ENCODE results near the gene NPIPA3.
"Not testable (repeated sequence)": the region's sequence is repeated elsewhere in the genome, so short reads cannot be mapped to it uniquely, and the experiment has no call there.

NPIPA3 gene

DNA sequence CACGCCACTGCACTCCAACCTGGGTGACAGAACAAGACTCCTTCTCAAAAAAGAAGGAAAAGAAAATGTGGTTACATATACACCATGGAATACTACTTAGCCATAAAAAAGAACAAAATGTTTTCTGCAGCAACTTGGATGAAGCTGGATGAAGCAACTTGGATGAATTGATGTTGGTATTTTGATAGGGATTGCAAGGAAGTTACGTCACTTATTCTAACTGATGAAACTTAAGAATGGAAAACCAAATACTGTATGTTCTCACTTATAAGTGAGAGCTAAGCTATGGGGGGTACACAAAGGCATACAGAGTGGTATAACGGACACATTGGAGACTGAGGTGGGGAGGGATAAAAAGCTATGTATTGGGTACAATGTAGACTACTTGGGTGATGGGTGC is 26.6 kb upstream of the NPIPA3 start:
- no peak for DNase-seq (ENCODE audit: extremely low spot score)
- ChIA-PET CTCF (no interaction called here), POLR2A (no interaction called here)
- TF ChIP-seq TARDBP (IDR thresholded peaks at IDR 0.05) (no peak), NFRKB (IDR thresholded peaks at IDR 0.05) (no peak), FOXA1 (IDR thresholded peaks at IDR 0.05) (no peak), CTBP1 (IDR thresholded peaks at IDR 0.05; ENCODE audit: borderline replicate concordance) (no peak), ARNT (IDR thresholded peaks at IDR 0.05) (no peak), FOXM1 (IDR thresholded peaks at IDR 0.05; ENCODE audit: borderline replicate concordance) (no peak), LEF1 (IDR thresholded peaks at IDR 0.05; ENCODE audit: borderline replicate concordance) (no peak), ELF4 (IDR thresholded peaks at IDR 0.05) (no peak), SP1 (IDR thresholded peaks at IDR 0.05) (no peak), ZNF384 (IDR thresholded peaks at IDR 0.05) (no peak), BHLHE40 (IDR thresholded peaks at IDR 0.05; ENCODE audit: borderline replicate concordance) (no peak), SUZ12 (IDR thresholded peaks at IDR 0.05) (no peak), HDGF (IDR thresholded peaks at IDR 0.05; ENCODE audit: borderline replicate concordance) (no peak), FOXK2 (IDR thresholded peaks at IDR 0.05) (no peak), L3MBTL2 (conservative IDR thresholded peaks at IDR 0.05) (no peak)
- TF ChIP-seq, protein P1, sequence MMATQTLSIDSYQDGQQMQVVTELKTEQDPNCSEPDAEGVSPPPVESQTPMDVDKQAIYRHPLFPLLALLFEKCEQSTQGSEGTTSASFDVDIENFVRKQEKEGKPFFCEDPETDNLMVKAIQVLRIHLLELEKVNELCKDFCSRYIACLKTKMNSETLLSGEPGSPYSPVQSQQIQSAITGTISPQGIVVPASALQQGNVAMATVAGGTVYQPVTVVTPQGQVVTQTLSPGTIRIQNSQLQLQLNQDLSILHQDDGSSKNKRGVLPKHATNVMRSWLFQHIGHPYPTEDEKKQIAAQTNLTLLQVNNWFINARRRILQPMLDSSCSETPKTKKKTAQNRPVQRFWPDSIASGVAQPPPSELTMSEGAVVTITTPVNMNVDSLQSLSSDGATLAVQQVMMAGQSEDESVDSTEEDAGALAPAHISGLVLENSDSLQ (IDR thresholded peaks at IDR 0.05): no peak

- no peak for DNase-seq (ENCODE audit: extremely low spot score)
- CTCF ChIA-PET: no interaction called here
- POLR2A ChIA-PET: no interaction called here
- TF ChIP-seq, protein P1 (IDR thresholded peaks at IDR 0.05): no peak
- no peak for TF ChIP-seq FOXK2 (IDR thresholded peaks at IDR 0.05)
- TF ChIP-seq TARDBP (IDR thresholded peaks at IDR 0.05): no peak
- no peak for TF ChIP-seq BHLHE40 (IDR thresholded peaks at IDR 0.05; ENCODE audit: borderline replicate concordance)
- TF ChIP-seq CTBP1 (IDR thresholded peaks at IDR 0.05; ENCODE audit: borderline replicate concordance): no peak
- TF ChIP-seq NFRKB (IDR thresholded peaks at IDR 0.05): no peak
- no peak for TF ChIP-seq ARNT (IDR thresholded peaks at IDR 0.05)
- TF ChIP-seq FOXM1 (IDR thresholded peaks at IDR 0.05; ENCODE audit: borderline replicate concordance): no peak
- no peak for TF ChIP-seq HDGF (IDR thresholded peaks at IDR 0.05; ENCODE audit: borderline replicate concordance)
- TF ChIP-seq FOXA1 (IDR thresholded peaks at IDR 0.05): no peak
- TF ChIP-seq SP1 (IDR thresholded peaks at IDR 0.05): no peak
- TF ChIP-seq L3MBTL2 (conservative IDR thresholded peaks at IDR 0.05): no peak
- TF ChIP-seq ELF4 (IDR thresholded peaks at IDR 0.05): no peak
- TF ChIP-seq SUZ12 (IDR thresholded peaks at IDR 0.05): no peak
- no peak for TF ChIP-seq LEF1 (IDR thresholded peaks at IDR 0.05; ENCODE audit: borderline replicate concordance)
Observed at GRCh38 chr16:14677627-14678026, 25.6 kb upstream of the NPIPA3 start.

- ChIA-PET CTCF (no interaction called here), POLR2A (no interaction called here)
- no peak for DNase-seq (ENCODE audit: extremely low spot score)
- TF ChIP-seq SP1 (IDR thresholded peaks at IDR 0.05) (no peak), LEF1 (IDR thresholded peaks at IDR 0.05; ENCODE audit: borderline replicate concordance) (no peak), ZNF384 (IDR thresholded peaks at IDR 0.05) (no peak), ELF4 (IDR thresholded peaks at IDR 0.05) (no peak), BHLHE40 (IDR thresholded peaks at IDR 0.05; ENCODE audit: borderline replicate concordance) (no peak), FOXM1 (IDR thresholded peaks at IDR 0.05; ENCODE audit: borderline replicate concordance) (no peak), SUZ12 (IDR thresholded peaks at IDR 0.05) (no peak), HDGF (IDR thresholded peaks at IDR 0.05; ENCODE audit: borderline replicate concordance) (no peak), FOXK2 (IDR thresholded peaks at IDR 0.05) (no peak), ARNT (IDR thresholded peaks at IDR 0.05) (no peak), TARDBP (IDR thresholded peaks at IDR 0.05) (no peak)
- TF ChIP-seq, protein P1 (IDR thresholded peaks at IDR 0.05): no peak
Observed at GRCh38 chr16:14678748-14679497, 24.3 kb upstream of the NPIPA3 start.

- POLR2A ChIA-PET; DNase-seq (ENCODE audit: extremely low spot score); CTCF ChIA-PET: not testable (repeated sequence)
Observed at GRCh38 chr16:14680396-14680795, 22.8 kb upstream of the NPIPA3 start.

- ChIA-PET POLR2A (no interaction called here), CTCF (no interaction called here)
- DNase-seq (ENCODE audit: extremely low spot score): no peak
- TF ChIP-seq SUZ12 (IDR thresholded peaks at IDR 0.05) (no peak), HDGF (IDR thresholded peaks at IDR 0.05; ENCODE audit: borderline replicate concordance) (no peak), ARNT (IDR thresholded peaks at IDR 0.05) (no peak), TARDBP (IDR thresholded peaks at IDR 0.05) (no peak), FOXA1 (IDR thresholded peaks at IDR 0.05) (no peak), NFRKB (IDR thresholded peaks at IDR 0.05) (no peak), LEF1 (IDR thresholded peaks at IDR 0.05; ENCODE audit: borderline replicate concordance) (no peak), SP1 (IDR thresholded peaks at IDR 0.05) (no peak), L3MBTL2 (conservative IDR thresholded peaks at IDR 0.05) (no peak), ZNF384 (IDR thresholded peaks at IDR 0.05) (no peak), BHLHE40 (IDR thresholded peaks at IDR 0.05; ENCODE audit: borderline replicate concordance) (no peak), FOXK2 (IDR thresholded peaks at IDR 0.05) (no peak), CTBP1 (IDR thresholded peaks at IDR 0.05; ENCODE audit: borderline replicate concordance) (no peak), FOXM1 (IDR thresholded peaks at IDR 0.05; ENCODE audit: borderline replicate concordance) (no peak), ELF4 (IDR thresholded peaks at IDR 0.05) (no peak)
- TF ChIP-seq, protein P1 (IDR thresholded peaks at IDR 0.05): no peak
Observed at GRCh38 chr16:14681115-14681514, 22.1 kb upstream of the NPIPA3 start.
